H1 (cell line): ENCODE results near the gene CAGE1. TPM values are rescaled to one million over a fixed set of nuclear protein-coding genes. Genes with fewer than 3 reads are reported as not detected.
"Not testable (repeated sequence)": the region's sequence is repeated elsewhere in the genome, so short reads cannot be mapped to it uniquely, and the experiment has no call there.

Source experiments
- CTCF ChIA-PET: fragments of 300-600 bp; sonication (Branson Sonifier 250); formaldehyde crosslinking; loops from one replicate; lab custom pipeline; 2021; ENCODE audit not compliant: partially characterized antibody; lab: Charles Lee
- POLR2A ChIA-PET: fragments of 300-600 bp; sonication (Branson Sonifier 250); formaldehyde crosslinking; loops from one replicate; lab custom pipeline; 2021; ENCODE audit warnings: inconsistent platforms; ENCODE audit not compliant: partially characterized antibody; lab: Charles Lee
- DNase-seq, 2 experiments: peaks; one replicate each; pipeline versions ENCODE4 v3.0.0 to v3.0.0-alpha.2; 2010 to 2022; ENCODE audit warnings: low spot score in 2 of 2, low read depth in 1 of 2, mixed read lengths in 1 of 2
- FAIRE-seq: peaks from 2 replicates; lab custom pipeline; 2011; peaks lifted over from hg19 to GRCh38; lab: Jason Lieb, UNC
- H2AFZ ChIP-seq: 2 replicates; pipeline ENCODE4 v1.8.1; 2012; ENCODE audit warnings: low read length, inconsistent platforms
- H2AK5ac ChIP-seq: 2 replicates; pipeline ENCODE4 v1.6.1; 2013; ENCODE audit warnings: low read depth, low read length
- H2BK120ac ChIP-seq: replicated peaks from 2 replicates; pipeline ENCODE3; 2013; ENCODE audit warnings: low read depth, low read length, inconsistent platforms
- H2BK12ac ChIP-seq: 2 replicates; pipeline ENCODE4 v1.6.1; 2013; ENCODE audit warnings: low read depth, low read length
- H2BK15ac ChIP-seq: 2 replicates; pipeline ENCODE4 v1.6.1; 2013; ENCODE audit warnings: low read length
- H2BK20ac ChIP-seq: 2 replicates; pipeline ENCODE4 v1.6.1; 2013; ENCODE audit warnings: low read length
- H2BK5ac ChIP-seq: 2 replicates; pipeline ENCODE4 v1.6.1; 2013; ENCODE audit warnings: low read depth, low read length
- H3K14ac ChIP-seq: 2 replicates; pipeline ENCODE4 v1.6.1; 2013; ENCODE audit warnings: inconsistent platforms; ENCODE audit not compliant: insufficient read length
- H3K18ac ChIP-seq: 2 replicates; pipeline ENCODE4 v1.6.1; 2013; ENCODE audit warnings: low read length; ENCODE audit errors: extremely low read depth
- H3K23ac ChIP-seq: 2 replicates; pipeline ENCODE4 v1.6.1; 2013; ENCODE audit warnings: inconsistent platforms; ENCODE audit not compliant: insufficient read length
- H3K23me2 ChIP-seq: 2 replicates; pipeline ENCODE4 v1.6.1; 2013; ENCODE audit warnings: low read depth, low read length
- H3K27ac ChIP-seq: 2 replicates; pipeline ENCODE4 v1.6.1; 2011; ENCODE audit warnings: low read depth, low read length, inconsistent platforms
- H3K27me3 ChIP-seq, 4 experiments: replicated peaks in 1 of 4; 1 replicate in 1 of 4; 2 replicates in 3 of 4; pipeline versions ENCODE4 v1.6.1 to v1.8.1; 2011 to 2013; ENCODE audit warnings: low read length in 3 of 4, mild to moderate bottlenecking in 3 of 4, inconsistent platforms in 2 of 4, mixed read lengths in 2 of 4, moderate library complexity in 1 of 4; ENCODE audit not compliant: control insufficient read depth in 3 of 4, insufficient read depth in 3 of 4; ENCODE audit errors: extremely low read depth in 1 of 4
- H3K36me3 ChIP-seq, 4 experiments: 2 replicates each; pipeline versions ENCODE4 v1.6.1 to v1.8.1; 2011 to 2013; ENCODE audit warnings: mild to moderate bottlenecking in 4 of 4, low read length in 3 of 4, moderate library complexity in 2 of 4, control low read depth in 1 of 4, inconsistent platforms in 1 of 4; ENCODE audit not compliant: insufficient read depth in 4 of 4, control insufficient read depth in 2 of 4
- H3K4ac ChIP-seq: replicated peaks from 2 replicates; pipeline ENCODE3; 2013; ENCODE audit warnings: low read length, low read depth, mixed read lengths, inconsistent platforms; ENCODE audit not compliant: insufficient read length
- H3K4me1 ChIP-seq, 4 experiments: replicated peaks in 1 of 4; 1 replicate in 1 of 4; 2 replicates in 3 of 4; pipeline versions ENCODE4 v1.6.1 to v1.8.1; 2011 to 2013; ENCODE audit warnings: low read length in 3 of 4, inconsistent platforms in 2 of 4, mixed read lengths in 1 of 4; ENCODE audit not compliant: insufficient read depth in 4 of 4, control insufficient read depth in 3 of 4
- H3K4me2 ChIP-seq, 2 experiments: 2 replicates each; pipeline versions ENCODE4 v1.6.1 to v1.8.1; 2011 to 2013; ENCODE audit warnings: low read depth in 2 of 2, low read length in 2 of 2, control low read depth in 1 of 2, inconsistent platforms in 1 of 2, mild to moderate bottlenecking in 1 of 2; ENCODE audit not compliant: insufficient read depth in 1 of 2
- H3K4me3 ChIP-seq, 4 experiments: fragments of 200-600, 300-600 bp in 1 of 4; sonication (generic), shearing (Covaris generic), sonication (Bioruptor Twin) in 1 of 4; 2 replicates each; pipeline versions ENCODE4 v1.5.1 to v1.8.1; 2011 to 2016; ENCODE audit warnings: low read length in 4 of 4, low read depth in 3 of 4, control low read depth in 2 of 4, inconsistent platforms in 2 of 4, mild to moderate bottlenecking in 2 of 4, mixed read lengths in 1 of 4, moderate library complexity in 1 of 4; ENCODE audit not compliant: insufficient read depth in 2 of 4; ENCODE audit errors: extremely low read depth in 1 of 4
- H3K56ac ChIP-seq: replicated peaks from 2 replicates; pipeline ENCODE3; 2013; ENCODE audit warnings: low read depth, mild to moderate bottlenecking, mixed read lengths, low read length, inconsistent platforms; ENCODE audit not compliant: insufficient read length
- H3K79me1 ChIP-seq: 2 replicates; pipeline ENCODE4 v1.6.1; 2013; ENCODE audit warnings: low read depth, low read length, control low read depth
- H3K79me2 ChIP-seq, 2 experiments: 2 replicates each; pipeline versions ENCODE4 v1.6.1 to v1.8.1; 2012 to 2013; ENCODE audit warnings: low read length in 2 of 2, mild to moderate bottlenecking in 2 of 2, inconsistent platforms in 1 of 2; ENCODE audit not compliant: insufficient read depth in 2 of 2, control insufficient read depth in 1 of 2
- H3K9ac ChIP-seq, 4 experiments: replicated peaks in 1 of 4; 1 replicate in 1 of 4; 2 replicates in 3 of 4; pipeline versions ENCODE4 v1.6.1 to v1.8.1; 2011 to 2013; ENCODE audit warnings: low read depth in 3 of 4, low read length in 3 of 4, control low read depth in 2 of 4, mild to moderate bottlenecking in 2 of 4, moderate library complexity in 2 of 4, inconsistent platforms in 1 of 4; ENCODE audit errors: extremely low read depth in 1 of 4
- H3K9me3 ChIP-seq, 2 experiments: 2 replicates each; pipeline versions ENCODE4 v1.6.1 to v1.8.1; 2012 to 2013; ENCODE audit warnings: mild to moderate bottlenecking in 2 of 2, moderate library complexity in 2 of 2, control low read depth in 1 of 2, inconsistent platforms in 1 of 2, low read depth in 1 of 2, low read length in 1 of 2, mixed read lengths in 1 of 2; ENCODE audit not compliant: insufficient read depth in 2 of 2
- H4K20me1 ChIP-seq, 2 experiments: replicated peaks in 1 of 2; 2 replicates each; pipeline versions ENCODE3 to v1.8.1; 2011 to 2013; ENCODE audit warnings: inconsistent platforms in 2 of 2, low read length in 2 of 2, mild to moderate bottlenecking in 1 of 2; ENCODE audit not compliant: insufficient read depth in 2 of 2, control insufficient read depth in 1 of 2
- H4K5ac ChIP-seq: 2 replicates; pipeline ENCODE4 v1.6.1; 2013; ENCODE audit warnings: low read length, low read depth, mixed read lengths, inconsistent platforms; ENCODE audit not compliant: insufficient read length
- H4K8ac ChIP-seq: 2 replicates; pipeline ENCODE4 v1.8.0; 2013; ENCODE audit warnings: mild to moderate bottlenecking, moderate library complexity, low read length, inconsistent platforms; ENCODE audit not compliant: insufficient read depth; ENCODE audit errors: extremely low read depth
- H4K91ac ChIP-seq: replicated peaks from 2 replicates; pipeline ENCODE3; 2013; ENCODE audit warnings: low read length, mixed read lengths, inconsistent platforms; ENCODE audit not compliant: insufficient read length
- ASH2L ChIP-seq: fragments of 200-600, 300-600 bp; sonication (generic); IDR thresholded peaks from one replicate; pipeline ENCODE4 v1.7.1; 2017; ENCODE audit warnings: low read length
- BACH1 ChIP-seq: IDR thresholded peaks from 2 replicates; pipeline ENCODE4 v1.6.1; 2012; ENCODE audit warnings: low read length, improper control_type of control experiment
- MAFK ChIP-seq: IDR thresholded peaks from 2 replicates; pipeline ENCODE4 v1.6.1; 2012; ENCODE audit warnings: low read depth, mild to moderate bottlenecking, improper control_type of control experiment, low read length
- WGBS, 2 experiments: shearing (Covaris generic) in 1 of 2; methylation state at CpG; one replicate each; pipeline versions ENCODE4 v1.1.6 to v1.1.7; 2013 to 2015; ENCODE audit warnings: low lambda C conversion rate in 2 of 2, mixed read lengths in 2 of 2, inconsistent platforms in 1 of 2, low coverage in 1 of 2, missing lambda C conversion rate in 1 of 2; ENCODE audit not compliant: insufficient replicate concordance in 2 of 2, insufficient coverage in 1 of 2, insufficient read length in 1 of 2; ENCODE audit errors: extremely low coverage in 1 of 2, missing lambda C conversion rate in 1 of 2; 5-methylcytosine and 5-hydroxymethylcytosine counted together
- polyA plus RNA-seq, 7 experiments: library from polyadenylated mRNA; depleted of rRNA in 3 of 7; stranded (reverse) in 5 of 7; unstranded in 2 of 7; fragments of >200 nt in 5 of 7; fragments of 200-250 nt in 2 of 7; gene quantifications; 1 replicate in 5 of 7; 2 replicates in 1 of 7; 4 replicates in 1 of 7; pipeline versions ENCODE4 v1.2.1 to v1.2.3, GENCODE V29; 2011 to 2013; ENCODE audit warnings: missing spikeins in 2 of 7, mixed read lengths in 2 of 7
- total RNA-seq: library from RNA; stranded (reverse); fragmentation: NEBNext Ultra II Directional; extraction: Animal tissue kit (Norgen Biotek cat#: 25700); gene quantifications from 2 replicates; pipeline ENCODE4 v1.2.1, GENCODE V29; 2021

Gene CAGE1
- total and polyA plus RNA-seq, 2 of the 8 experiments (the other 6 are each of a cell fraction or from before 2014, with no cell fraction given) = 0.09 TPM; not detected in 1

- Histone ChIP-seq H2AFZ (peak overlapping the region; percentile 70), H3K27ac (peak overlapping the region; percentile 45; the same call in 1 of the 2 replicates), H3K9ac (0 out of 7 replicates have a peak overlapping the region, but pooled peaks of 1 of the 4 experiments have one; percentile 13), H2BK5ac (peak overlapping the region; percentile 52; the same call in 1 of the 2 replicates)
- H4K20me1 ChIP-seq, H3K23ac ChIP-seq, H3K4me2 ChIP-seq, H3K79me1 ChIP-seq, H4K91ac ChIP-seq, FAIRE-seq, H3K14ac ChIP-seq, H2BK15ac ChIP-seq, H3K23me2 ChIP-seq, H2AK5ac ChIP-seq, H2BK20ac ChIP-seq, H3K56ac ChIP-seq, H3K18ac ChIP-seq, H3K27me3 ChIP-seq: not testable (repeated sequence)
- DNase-seq = peak in 1 of 2 experiments; percentile 19
- CTCF ChIA-PET = interaction anchor here (0.9 to 1.4 kb wide), 3 partner anchors 8 to 72 kb away, joined by 3 to 7 read pairs (median 3); no protein-coding TSS in a partner anchor
- TF ChIP-seq BACH1 = peak; percentile 36; the same call in 1 of the 2 replicates
- peak; percentile 36 for TF ChIP-seq ASH2L
- peak; percentile 66; the same call in 1 of the 2 replicates for TF ChIP-seq MAFK
- TF ChIP-seq, all 59 proteins: peak for 3; not testable (repeated sequence) for 56
- H3K4ac ChIP-seq, POLR2A ChIA-PET, H3K36me3 ChIP-seq, H2BK120ac ChIP-seq, H2BK12ac ChIP-seq, H3K9me3 ChIP-seq, H4K5ac ChIP-seq, H3K4me1 ChIP-seq, H3K79me2 ChIP-seq, H3K4me3 ChIP-seq: not testable (repeated sequence)
- H4K8ac ChIP-seq = peak overlapping the region; percentile 15; the same call in 1 of the 2 replicates
- 91% methylated on average over 1 of the region's 2 CpGs; no CpG with 5 or more reads in 1 of the 2 experiments for WGBS, 2 experiments
Observed at GRCh38 chr6:7347551-7347997, 42.0 kb downstream of the CAGE1 start.
